GM12878 (cell line): ENCODE measurements around the gene SP4. TPM values are rescaled to one million over a fixed set of nuclear protein-coding genes. Genes with fewer than 3 reads are reported as not detected.
"Not testable (repeated sequence)": the region's sequence is repeated elsewhere in the genome, so short reads cannot be mapped to it uniquely, and the experiment has no call there.

Experiments
- ATAC-seq: fragments of 200-7000 bp; cut with Tn5 transposase; 3 replicates; pipeline ENCODE4 v1.9.1; 2020; ENCODE audit warnings: mild to moderate bottlenecking, moderate library complexity
- BruUV-seq: library from RNA; stranded (reverse); fragments of 400-500 nt; replicated peaks from 2 replicates; lab custom pipeline; 2021; lab: Mats Ljungman, UMichigan
- CTCF ChIA-PET: fragments of 300-600 bp; sonication (Branson Sonifier 250); formaldehyde crosslinking; extraction: SDS; loops from one replicate; lab custom pipeline; 2021; ENCODE audit warnings: inconsistent platforms; lab: Yijun Ruan, JAX
- POLR2A ChIA-PET: fragments of 350-600 bp; formaldehyde crosslinking; extraction: SDS; loops from one replicate; lab custom pipeline; 2021; ENCODE audit warnings: inconsistent platforms; lab: Charles Lee
- RAD21 ChIA-PET: fragments of 300-600 bp; sonication (Branson Sonifier 250); formaldehyde crosslinking; loops from one replicate; lab custom pipeline; 2023; ENCODE audit warnings: antibody characterized with exemption; ENCODE audit not compliant: unreplicated experiment; lab: Charles Lee
- SMC1A ChIA-PET: fragments of 300-600 bp; sonication (Branson Sonifier 250); formaldehyde crosslinking; loops from one replicate; lab custom pipeline; 2023; ENCODE audit not compliant: unreplicated experiment, uncharacterized antibody; lab: Charles Lee
- DNase-seq: peaks from one replicate; pipeline ENCODE4 v3.0.0-alpha.2; 2011; ENCODE audit warnings: low read depth, low spot score
- FAIRE-seq: peaks from 3 replicates; lab custom pipeline; 2011; peaks lifted over from hg19 to GRCh38; lab: Jason Lieb, UNC
- H2AFZ ChIP-seq: 2 replicates; pipeline ENCODE4 v1.6.0; 2011; ENCODE audit warnings: low read depth, low read length, control low read depth; ENCODE audit not compliant: control insufficient read depth
- H3K27ac ChIP-seq: 2 replicates; pipeline ENCODE4 v1.5.1; 2011; ENCODE audit warnings: control low read depth; ENCODE audit not compliant: control insufficient read depth, insufficient read depth
- H3K27me3 ChIP-seq, 2 experiments: replicated peaks in 1 of 2; 2 replicates each; pipeline versions ENCODE4 v1.6.0 to v1.6.1; 2011; ENCODE audit warnings: low read length in 1 of 2; ENCODE audit not compliant: control insufficient read depth in 2 of 2, insufficient read depth in 2 of 2
- H3K36me3 ChIP-seq, 2 experiments: 2 replicates each; pipeline ENCODE4 v1.5.1; 2011; ENCODE audit warnings: low read length in 1 of 2; ENCODE audit not compliant: control insufficient read depth in 2 of 2, insufficient read depth in 2 of 2
- H3K4me1 ChIP-seq: 2 replicates; pipeline ENCODE4 v1.6.1; 2011; ENCODE audit warnings: mild to moderate bottlenecking, low read length, moderate library complexity, mixed read lengths; ENCODE audit not compliant: control insufficient read depth, insufficient read depth
- H3K4me2 ChIP-seq: 2 replicates; pipeline ENCODE4 v1.6.0; 2011; ENCODE audit warnings: control low read depth; ENCODE audit not compliant: control insufficient read depth, insufficient read depth
- H3K4me3 ChIP-seq: fragments of 200-600 bp; sonication (generic); 2 replicates; pipeline ENCODE4 v1.5.1; 2016
- H3K79me2 ChIP-seq: 2 replicates; pipeline ENCODE4 v1.6.0; 2011; ENCODE audit warnings: low read length; ENCODE audit not compliant: control insufficient read depth, insufficient read depth
- H3K9ac ChIP-seq: 2 replicates; pipeline ENCODE4 v1.8.0; 2011; ENCODE audit warnings: low read length, control low read depth, mixed read lengths; ENCODE audit not compliant: control insufficient read depth, insufficient read depth
- H3K9me3 ChIP-seq: replicated peaks from 3 replicates; pipeline ENCODE4 v1.5.1; 2011; ENCODE audit warnings: mild to moderate bottlenecking, low read length; ENCODE audit not compliant: control insufficient read depth, insufficient read depth
- H4K20me1 ChIP-seq: 2 replicates; pipeline ENCODE4 v1.6.0; 2011; ENCODE audit not compliant: control insufficient read depth, insufficient read depth
- WGBS: methylation state at CpG from one replicate; pipeline ENCODE4 v1.1.6; 2016; ENCODE audit warnings: low lambda C conversion rate; ENCODE audit not compliant: insufficient replicate concordance, insufficient coverage; ENCODE audit errors: missing lambda C conversion rate; 5-methylcytosine and 5-hydroxymethylcytosine counted together
- in situ Hi-C: fragments of 300-500 bp; cut with MboI; formaldehyde crosslinking; loops from 9 replicates; pipeline ENCODE4 v1.14.3; 2018; ENCODE audit warnings: mixed read lengths
- intact Hi-C: fragments of 100-400 bp; cut with micrococcal nuclease; formaldehyde crosslinking; loops from one replicate; pipeline ENCODE4 v1.14.2; 2022; ENCODE audit not compliant: unreplicated experiment
- polyA plus RNA-seq, 11 experiments: library from polyadenylated mRNA; depleted of rRNA in 4 of 11; unstranded in 6 of 11; stranded (reverse) in 5 of 11; fragments of >200 nt; fragmentation: Nextera tagmentation in 4 of 11; fragmentation: Illumina TruSeq in 1 of 11; extraction: Ambion mirVana in 4 of 11; extraction: Trizol in 1 of 11; gene quantifications; 1 replicate in 1 of 11; 2 replicates in 10 of 11; pipeline versions ENCODE4 v1.2.1 to v1.2.3, GENCODE V29; 2011 to 2016; ENCODE audit warnings: inconsistent platforms in 2 of 11, missing spikeins in 2 of 11, low read depth in 1 of 11
- total RNA-seq, 4 experiments: library from RNA; depleted of rRNA in 3 of 4; stranded (reverse); fragments of >200 nt in 3 of 4; fragmentation: Illumina TruSeq in 1 of 4; extraction: Trizol in 1 of 4; gene quantifications; 2 replicates each; pipeline versions ENCODE4 v1.2.1 to v1.2.3, GENCODE V29; 2013 to 2021

Gene SP4
- total and polyA plus RNA-seq, 10 of the 15 experiments (the other 5 are each of a cell fraction or from before 2014, with no cell fraction given), result 6.2 to 32.4 (median 16.1) TPM

DNA sequence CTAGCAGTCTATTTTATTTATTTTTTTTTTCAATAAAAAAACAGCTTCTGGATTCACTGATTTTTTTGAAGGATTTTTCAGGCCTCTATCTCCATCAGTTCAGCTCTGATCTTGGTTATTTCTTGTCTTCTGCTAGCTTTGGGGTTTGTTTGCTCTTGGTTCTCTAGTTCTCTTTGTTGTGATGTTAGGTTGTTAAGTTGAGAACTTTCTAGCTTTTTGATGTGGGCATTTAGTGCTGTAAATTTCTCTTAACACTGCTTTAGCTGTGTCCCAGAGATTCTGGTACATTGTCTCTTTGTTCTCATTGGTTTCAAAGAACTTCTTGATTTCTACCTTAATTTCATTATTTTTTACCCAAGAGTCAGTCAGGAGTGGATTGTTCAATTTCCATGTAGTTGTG, 105.8 kb downstream of the SP4 start:
- H3K9ac ChIP-seq, H3K79me2 ChIP-seq, RAD21 ChIA-PET, H3K36me3 ChIP-seq, H3K9me3 ChIP-seq, H3K4me2 ChIP-seq, FAIRE-seq, intact Hi-C loops, BruUV-seq, H3K4me3 ChIP-seq, in situ Hi-C loops, H3K27ac ChIP-seq, H3K4me1 ChIP-seq, DNase-seq, H4K20me1 ChIP-seq, H3K27me3 ChIP-seq, ATAC-seq, H2AFZ ChIP-seq: not testable (repeated sequence)
- SMC1A ChIA-PET, result interaction anchor here (0.7 kb wide), 1 partner anchor 37 kb away, joined by 3 read pairs; no protein-coding TSS in a partner anchor
- CTCF ChIA-PET, result interaction anchor here (0.6 kb wide), 1 partner anchor 71 kb away, joined by 3 read pairs; no protein-coding TSS in a partner anchor
- POLR2A ChIA-PET, result interaction anchor here (0.6 kb wide), 2 partner anchors 513 to 1352 kb away, joined by 3 to 6 read pairs; no protein-coding TSS in a partner anchor

DNA sequence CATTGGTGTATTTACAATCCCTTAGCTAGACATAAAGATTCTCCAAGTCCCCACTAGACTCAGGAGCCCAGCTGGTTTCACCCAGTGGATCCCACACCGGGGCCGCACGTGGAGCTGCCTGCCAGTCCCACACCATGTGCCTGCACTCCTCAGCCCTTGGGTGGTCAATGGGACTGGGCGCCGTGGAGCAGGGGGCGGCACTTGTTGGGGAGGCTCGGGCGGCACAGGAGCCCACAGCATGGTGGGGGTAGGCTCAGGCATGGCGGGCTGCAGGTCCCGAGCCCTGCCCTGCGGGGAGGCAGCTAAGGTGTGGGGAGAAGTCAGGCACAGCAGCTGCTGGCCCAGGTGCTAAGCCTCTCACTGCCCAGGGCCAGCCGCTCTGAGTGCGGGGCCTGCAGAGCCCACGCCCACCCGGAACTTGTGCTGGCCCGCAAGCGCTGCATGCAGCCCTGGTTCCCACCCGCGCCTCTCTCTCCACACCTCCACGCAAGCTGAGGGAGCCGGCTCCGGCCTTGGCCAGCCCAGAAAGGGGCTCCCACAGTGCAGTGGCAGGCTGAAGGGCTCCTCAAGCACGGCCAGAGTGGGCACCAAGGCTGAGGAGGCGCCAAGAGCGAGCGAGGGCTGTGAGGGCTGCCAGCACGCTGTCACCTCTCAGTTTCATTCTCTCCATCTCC, 108.7 kb downstream of the SP4 start:
- H3K9me3 ChIP-seq, H3K27me3 ChIP-seq, H3K27ac ChIP-seq, in situ Hi-C loops, H3K4me3 ChIP-seq, H2AFZ ChIP-seq, H4K20me1 ChIP-seq, CTCF ChIA-PET, ATAC-seq, H3K79me2 ChIP-seq, BruUV-seq, H3K9ac ChIP-seq, H3K36me3 ChIP-seq, DNase-seq, POLR2A ChIA-PET, H3K4me2 ChIP-seq, H3K4me1 ChIP-seq, intact Hi-C loops, SMC1A ChIA-PET, FAIRE-seq: not testable (repeated sequence)
- RAD21 ChIA-PET, result interaction anchor here (0.6 kb wide), 1 partner anchor 140 kb away, joined by 3 read pairs; no protein-coding TSS in a partner anchor
- WGBS, result 69% methylated on average over 27 of the region's 27 CpGs
